ENCODE data around the gene BCCIP. TPM values are rescaled to one million over a fixed set of nuclear protein-coding genes. Genes with fewer than 3 reads are reported as not detected.
A peak's percentile ranks its signal among the peaks of the same experiment; 100 is the strongest.

Gene BCCIP
- total and polyA plus RNA-seq, 7 donors, result 57.6 to 235 (median 87.6) TPM

GRCh38 chr10:125850766-125851731, 27.7 kb downstream of the BCCIP start:
- intact Hi-C loops (cut with DNase I), result no loop called here
- 69 to 78% (median 73%) methylated on average over 2 of the region's 2 CpGs for WGBS, 3 donors
- no peaks in the 10 kb centered on the region for H3K27me3 ChIP-seq (ENCODE audit: insufficient read depth in 3 of 3, low read length in 2 of 3)
- ATAC-seq (peak in 1 of 4 donors; percentile 34), DNase-seq (no peak)
- H3K9me3 ChIP-seq, result no peaks in the 10 kb centered on the region
- no peak for TF ChIP-seq CTCF (IDR thresholded peaks at IDR 0.05)
- H3K4me1 ChIP-seq, result no peaks in the 10 kb centered on the region
- no peak overlapping the region for H3K27ac ChIP-seq
- no peak overlapping the region for H3K4me3 ChIP-seq
- peaks cover 5 to 96% of the 10 kb centered on the region in 2 donors for H3K36me3 ChIP-seq (ENCODE audit: insufficient read depth in 1 of 2, low read depth in 1 of 2)

GRCh38 chr10:125852487-125852886, 29.1 kb downstream of the BCCIP start:
- ATAC-seq (no peak), DNase-seq (no peak)
- no peak overlapping the region for H3K4me3 ChIP-seq
- WGBS, 3 donors, result 93 to 94% (median 94%) methylated on average over 7 of the region's 7 CpGs
- intact Hi-C loops (cut with DNase I), result no loop called here
- no peak overlapping the region for H3K27ac ChIP-seq
- TF ChIP-seq CTCF (IDR thresholded peaks at IDR 0.05), result no peak
- no peaks in the 10 kb centered on the region for H3K27me3 ChIP-seq (ENCODE audit: insufficient read depth in 3 of 3, low read length in 2 of 3)
- H3K36me3 ChIP-seq (ENCODE audit: insufficient read depth in 1 of 2, low read depth in 1 of 2), result peaks cover 5 to 94% of the 10 kb centered on the region in 2 donors
- no peaks in the 10 kb centered on the region for H3K4me1 ChIP-seq
- no peaks in the 10 kb centered on the region for H3K9me3 ChIP-seq

- WGBS, 3 donors, result 80 to 85% (median 82%) methylated on average over 2 of the region's 2 CpGs
- Histone ChIP-seq H3K9me3 (no peaks in the 10 kb centered on the region), H3K4me3 (no peak overlapping the region), H3K27ac (no peak overlapping the region), H3K4me1 (no peaks in the 10 kb centered on the region), H3K27me3 (ENCODE audit: insufficient read depth in 3 of 3, low read length in 2 of 3) (no peaks in the 10 kb centered on the region), H3K36me3 (ENCODE audit: insufficient read depth in 1 of 2, low read depth in 1 of 2) (peaks cover 3 to 79% of the 10 kb centered on the region in 2 donors)
- DNase-seq, result no peak
- no peak for TF ChIP-seq CTCF (IDR thresholded peaks at IDR 0.05)
- ATAC-seq, result no peak
- intact Hi-C loops (cut with DNase I), result no loop called here
Measured at GRCh38 chr10:125857185-125857760, 33.9 kb downstream of the BCCIP start.

- no peaks in the 10 kb centered on the region for H3K9me3 ChIP-seq
- no peaks in the 10 kb centered on the region for H3K4me1 ChIP-seq
- intact Hi-C loops (cut with DNase I), result no loop called here
- ATAC-seq (no peak), DNase-seq (no peak)
- no peak overlapping the region for H3K4me3 ChIP-seq
- no peak for TF ChIP-seq CTCF (IDR thresholded peaks at IDR 0.05)
- no peaks in the 10 kb centered on the region for H3K27me3 ChIP-seq (ENCODE audit: insufficient read depth in 3 of 3, low read length in 2 of 3)
- WGBS, 3 donors, result 81 to 85% (median 84%) methylated on average over 4 of the region's 4 CpGs
- peaks cover 3 to 77% of the 10 kb centered on the region in 2 donors for H3K36me3 ChIP-seq (ENCODE audit: insufficient read depth in 1 of 2, low read depth in 1 of 2)
- no peak overlapping the region for H3K27ac ChIP-seq
Measured at GRCh38 chr10:125859128-125859817, 35.9 kb downstream of the BCCIP start.
